Stimulated activated CD8-positive, alpha-beta memory T cell treated with anti-CD3 and anti-CD28 coated beads, Interleukin-2, amount 100 ng/mL, for 48 hours (primary cell): ENCODE results near the gene EIF4B.
"Not testable (repeated sequence)": the region's sequence is repeated elsewhere in the genome, so short reads cannot be mapped to it uniquely, and the experiment has no call there.

Experiments
- DNase-seq, 2 donors: peaks; one replicate each; pipeline ENCODE4 v3.0.0-alpha.2; 2020; ENCODE audit warnings: low read depth in 2 of 2

The EIF4B gene

GRCh38 chr12:52992699-52993557 is 13.3 kb upstream of the EIF4B start:
- DNase-seq: no peak

- no peak for DNase-seq
Measured at GRCh38 chr12:52993558-52993869, 12.7 kb upstream of the EIF4B start.

GRCh38 chr12:53004178-53004577 is 2.1 kb upstream of the EIF4B start:
- DNase-seq: no peak

GRCh38 chr12:53004582-53004981 is 1.7 kb upstream of the EIF4B start:
- DNase-seq: no peak

DNA sequence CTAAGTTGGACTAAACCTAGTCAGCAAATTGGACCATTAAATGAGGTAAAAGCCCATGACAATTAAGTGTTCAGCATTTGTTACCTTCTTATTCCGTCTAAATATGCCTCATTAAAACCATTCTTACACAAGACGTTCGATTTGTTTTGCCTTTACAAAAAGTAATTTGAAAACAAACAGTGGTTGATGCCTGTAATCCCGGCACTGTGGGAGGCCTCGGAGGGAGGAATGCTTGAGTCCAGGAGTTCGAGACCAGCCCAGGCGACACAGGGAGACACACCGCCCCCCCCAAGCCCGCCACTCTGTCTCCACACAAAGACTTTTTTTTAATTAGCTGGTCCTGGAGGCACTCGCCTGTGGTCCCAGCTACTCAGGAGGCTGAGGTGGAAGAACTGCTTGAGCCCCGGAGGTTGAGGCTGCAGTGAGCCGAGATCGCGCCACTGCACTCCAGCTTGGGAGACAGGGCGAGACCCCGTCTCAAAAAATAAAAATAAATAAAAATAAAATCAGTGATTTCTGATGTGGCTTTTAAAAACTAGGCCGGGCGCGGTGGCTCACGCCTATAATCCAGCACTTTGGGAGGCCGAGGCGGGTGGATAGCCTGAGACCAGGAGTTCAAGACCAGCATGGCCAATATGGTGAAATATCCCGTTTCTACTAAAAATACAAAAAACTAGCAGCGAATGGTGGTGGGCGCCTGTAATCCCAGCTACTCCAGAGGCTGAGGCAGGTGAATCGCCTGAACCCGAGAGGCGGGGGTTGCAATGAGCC is 856 bp upstream of the EIF4B start:
- no peak for DNase-seq

- DNase-seq: peak; percentile 73 to 76
Measured at GRCh38 chr12:53006810-53007309, 604 bp downstream of the EIF4B start.

DNA sequence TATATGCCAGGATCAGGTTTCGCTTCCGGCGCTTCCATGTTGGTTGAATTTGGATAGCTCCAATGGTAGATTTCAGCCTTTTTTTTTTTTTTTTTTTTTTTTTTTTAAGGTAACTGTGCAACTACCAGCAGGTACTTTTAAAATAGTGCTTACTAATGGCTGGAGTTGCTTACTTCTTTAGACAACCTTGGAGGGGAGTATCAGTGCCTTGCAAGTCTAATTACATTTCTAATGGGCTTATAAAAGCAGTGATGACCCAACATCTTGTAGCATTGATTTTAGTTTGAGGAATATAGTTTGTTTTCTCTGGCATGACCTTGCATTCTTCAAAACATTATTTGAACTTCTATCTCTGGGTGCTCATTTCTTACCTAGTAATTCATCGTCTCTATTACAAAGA is 1.1 kb downstream of the EIF4B start:
- DNase-seq: no peak

DNA sequence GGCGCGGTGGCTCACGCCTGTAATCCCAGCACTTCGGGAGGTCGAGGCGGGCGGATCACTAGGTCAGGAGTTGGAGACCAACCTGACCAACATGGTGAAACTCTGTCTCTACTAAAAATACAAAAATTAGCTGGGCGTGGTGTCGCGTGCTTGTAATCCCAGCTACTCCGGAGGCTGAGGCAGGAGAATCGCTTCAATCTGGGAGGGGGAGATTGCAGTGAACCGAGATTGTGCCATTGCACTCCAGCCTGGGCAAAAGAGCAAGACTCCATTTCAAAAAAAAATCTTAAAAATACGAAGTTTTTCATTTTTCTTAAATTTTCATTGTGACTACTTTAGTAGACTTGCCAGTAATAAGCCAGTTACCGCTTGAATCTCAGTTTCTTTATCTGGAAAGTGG is 2.5 kb downstream of the EIF4B start:
- DNase-seq: not testable (repeated sequence)

DNA sequence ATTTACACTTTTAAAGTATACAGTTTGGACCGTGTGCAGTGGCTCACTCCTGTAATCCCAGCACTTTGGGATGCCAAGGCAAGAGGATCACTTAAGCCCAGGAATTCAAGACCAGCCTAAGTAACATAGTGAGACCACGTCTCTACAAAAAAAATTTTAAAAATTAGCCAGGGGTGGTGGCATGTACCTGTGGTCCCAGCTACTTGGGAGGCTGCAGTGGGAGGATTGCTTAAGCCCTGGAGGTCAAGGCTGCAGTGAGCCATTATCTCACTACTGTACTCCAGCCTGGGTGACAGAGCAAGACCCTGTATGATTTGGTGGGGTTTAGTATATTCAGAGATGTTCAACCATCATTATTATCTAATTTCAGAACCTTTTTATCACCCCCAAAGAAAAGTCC is 4.7 kb downstream of the EIF4B start:
- DNase-seq: no peak

DNA sequence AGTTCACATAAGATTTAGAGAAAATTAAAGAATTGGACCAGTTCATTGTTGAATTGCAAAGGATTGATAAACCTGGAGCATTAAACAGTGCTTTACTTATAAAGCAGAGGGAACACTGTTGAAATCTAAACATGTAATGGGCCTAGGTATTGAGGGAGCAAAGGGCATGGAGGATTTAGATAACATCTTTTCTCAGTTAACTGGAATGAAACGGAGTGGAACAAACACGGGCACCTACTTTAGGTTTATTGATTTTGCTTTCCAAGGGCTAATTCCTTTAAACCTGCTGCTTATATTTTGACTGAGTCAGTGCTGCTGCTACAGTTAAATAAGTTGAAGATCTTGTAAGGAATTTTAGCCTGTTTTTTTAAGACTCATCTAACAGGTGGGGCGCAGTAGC is 5.6 kb downstream of the EIF4B start:
- no peak for DNase-seq

- DNase-seq: no peak
Measured at GRCh38 chr12:53012928-53013327, 6.7 kb downstream of the EIF4B start.

- DNase-seq: no peak
Measured at GRCh38 chr12:53014709-53015108, 8.5 kb downstream of the EIF4B start.

- DNase-seq: no peak
Measured at GRCh38 chr12:53025250-53025649, 19.0 kb downstream of the EIF4B start.

- not testable (repeated sequence) for DNase-seq
Measured at GRCh38 chr12:53027014-53027413, 20.8 kb downstream of the EIF4B start.

- DNase-seq: no peak
Measured at GRCh38 chr12:53031616-53032015, 25.4 kb downstream of the EIF4B start.

GRCh38 chr12:53033832-53034231 is 27.6 kb downstream of the EIF4B start:
- not testable (repeated sequence) for DNase-seq

DNA sequence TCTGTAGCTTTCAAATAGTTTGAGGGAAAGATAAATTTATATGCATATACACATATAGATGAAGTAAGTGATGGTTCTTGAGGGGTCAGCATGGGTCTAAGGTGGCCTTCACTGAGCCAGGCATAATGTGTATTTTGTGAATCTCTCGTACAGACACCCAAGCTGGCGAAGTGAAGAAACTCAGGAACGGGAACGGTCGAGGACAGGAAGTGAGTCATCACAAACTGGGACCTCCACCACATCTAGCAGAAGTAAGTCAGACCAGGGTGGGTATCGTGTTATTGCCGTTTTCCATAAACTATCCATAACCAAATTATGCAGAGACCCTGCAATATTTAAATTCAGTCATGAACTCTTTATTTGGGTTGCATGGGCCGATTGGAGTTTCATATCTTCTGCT is 28.2 kb downstream of the EIF4B start:
- DNase-seq: no peak

- DNase-seq: no peak
Measured at GRCh38 chr12:53036802-53037201, 30.5 kb downstream of the EIF4B start.

- no peak for DNase-seq
Measured at GRCh38 chr12:53039851-53040250, 33.6 kb downstream of the EIF4B start.

DNA sequence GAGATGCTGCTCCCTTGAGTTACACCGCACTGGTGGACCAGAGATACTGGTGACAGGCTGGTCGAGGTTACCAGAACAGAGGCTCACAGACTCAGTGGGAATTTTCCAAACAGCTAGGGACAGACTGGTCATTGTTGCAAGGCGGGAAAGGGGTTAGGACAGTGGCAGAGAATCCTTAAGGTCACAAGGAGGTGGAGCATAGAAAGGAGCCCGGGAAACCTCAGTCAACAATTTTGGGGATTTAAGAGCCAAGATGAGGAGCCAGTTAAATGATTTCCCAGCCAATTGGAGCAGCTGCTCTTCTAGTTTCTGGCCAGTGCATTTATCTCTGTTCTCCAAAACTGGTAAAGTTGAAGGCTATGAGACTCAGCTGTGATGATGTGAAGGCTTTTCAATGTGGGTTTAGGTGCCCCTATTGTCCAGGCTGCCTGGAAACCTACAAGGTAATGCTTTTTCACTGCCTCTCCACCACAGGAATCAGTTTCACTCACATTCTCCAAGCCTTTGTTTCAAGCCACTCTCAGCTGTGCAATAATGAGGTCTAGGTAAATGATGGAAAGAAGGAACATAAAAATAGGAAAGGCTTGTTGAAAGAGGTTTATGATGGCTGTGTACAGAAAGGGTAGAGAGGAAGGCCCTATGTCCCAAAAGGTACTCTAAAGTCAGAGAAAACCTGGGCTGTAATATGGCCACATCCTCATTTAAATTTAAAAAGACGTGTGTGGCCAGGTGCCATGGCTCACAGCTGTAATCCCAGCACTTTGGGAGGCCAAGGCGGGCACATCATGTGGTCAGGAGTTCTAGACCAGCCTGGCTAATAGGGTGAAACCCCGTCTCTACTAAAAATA is 36.6 kb downstream of the EIF4B start:
- DNase-seq: no peak

DNA sequence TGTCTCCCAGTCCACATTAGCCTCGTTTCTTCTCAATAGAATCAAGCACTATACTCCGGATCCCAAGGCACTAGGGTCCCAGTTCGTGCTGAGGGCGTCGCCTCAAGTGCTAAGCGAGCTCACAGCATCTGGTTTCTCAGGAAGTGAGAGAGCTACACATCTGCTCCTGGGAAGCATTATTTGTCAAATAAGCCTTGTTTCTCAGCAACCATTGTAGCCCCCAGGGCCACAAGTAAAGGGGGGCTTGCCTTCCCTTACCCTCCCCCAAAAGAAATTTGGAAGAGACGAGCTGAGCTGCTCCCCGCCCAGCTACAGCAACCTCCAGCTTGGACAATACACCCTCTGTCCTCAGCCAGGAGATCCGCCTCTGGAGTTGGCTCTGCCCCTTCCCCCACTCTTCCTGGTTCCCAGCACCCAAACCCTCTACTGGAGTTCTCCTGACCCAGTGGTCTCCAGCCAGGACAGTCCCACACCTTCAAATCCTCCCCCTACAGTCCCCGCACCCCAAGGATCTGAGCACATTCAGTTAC is 37.9 kb downstream of the EIF4B start:
- no peak for DNase-seq
